GM18519 (cell line): Measurements from ENCODE around the gene YY2.
"Not testable (repeated sequence)": the region's sequence is repeated elsewhere in the genome, so short reads cannot be mapped to it uniquely, and the experiment has no call there.

Experiments
- ATAC-seq: cut with Tn5 transposase; IDR thresholded peaks from one replicate; pipeline ENCODE4 v1.9.1; 2021; ENCODE audit warnings: mild to moderate bottlenecking, moderate library complexity; ENCODE audit not compliant: unreplicated experiment, low FRiP score

Gene YY2

DNA sequence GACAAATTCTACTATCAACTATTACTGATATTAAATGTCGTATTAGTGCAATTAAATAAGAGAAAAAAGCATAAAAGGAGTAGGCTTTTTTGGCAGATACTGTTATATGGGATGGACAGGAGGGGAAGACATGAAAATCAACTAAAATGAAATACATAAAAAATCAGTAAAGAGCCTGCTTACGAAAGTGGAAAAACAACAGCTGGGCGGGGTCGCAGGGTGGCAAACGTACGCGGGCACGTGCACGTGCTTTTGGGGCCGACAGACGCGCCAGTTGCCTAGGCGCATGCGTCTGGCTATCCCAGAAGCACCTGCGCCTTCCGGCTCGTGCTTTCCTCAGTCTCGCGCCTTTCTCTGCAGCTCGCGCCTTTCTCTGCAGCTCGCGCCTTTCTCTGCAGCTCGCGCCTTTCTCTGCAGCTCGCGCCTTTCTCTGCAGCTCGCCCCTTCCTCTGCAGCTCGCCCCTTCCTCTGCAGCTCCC, at the start of gene YY2:
Gene YY2 (plus strand): TSS at position 51 of the 479 bp plus-strand sequence. CDS start 498 bp downstream, outside the sequence.
- ATAC-seq, result no peak

DNA sequence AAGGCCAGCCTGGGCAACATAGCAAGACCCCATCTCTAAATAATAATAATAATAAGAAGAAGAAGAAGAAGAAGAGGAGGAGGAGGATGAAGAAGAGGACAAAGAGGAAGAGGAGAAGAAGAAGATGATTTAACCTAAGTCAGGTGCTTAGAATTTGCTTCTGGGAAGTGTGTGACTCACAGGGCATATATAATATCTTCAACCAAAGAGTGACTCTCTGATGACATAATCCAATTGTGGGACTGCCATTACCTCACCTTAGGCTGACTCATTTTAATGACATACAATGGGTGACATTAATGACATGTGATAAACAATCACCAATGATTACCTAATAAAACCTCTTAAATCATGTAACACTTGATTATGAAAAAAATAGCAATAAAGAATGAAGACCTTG, 49.1 kb upstream of the YY2 start:
- no peak for ATAC-seq

DNA sequence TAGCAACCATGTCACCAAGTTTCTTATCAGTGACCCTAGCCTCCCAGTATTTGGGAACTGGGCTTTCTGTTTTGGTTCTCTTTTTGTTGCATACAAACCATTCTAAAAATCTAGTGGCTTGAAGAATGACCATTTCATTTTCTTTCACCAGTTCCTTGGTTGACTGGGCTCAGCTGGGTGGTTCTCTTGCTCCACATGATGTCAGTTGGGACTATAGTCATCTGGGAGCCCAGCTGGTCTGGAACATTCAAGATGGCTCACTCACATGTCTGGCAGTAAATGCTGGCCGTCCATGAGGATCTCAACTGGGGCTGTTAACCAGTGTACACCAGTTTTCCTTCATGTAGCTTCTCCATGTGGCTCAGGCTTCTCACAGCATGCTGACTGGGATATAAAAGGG, 44.0 kb upstream of the YY2 start:
- ATAC-seq, result no peak

DNA sequence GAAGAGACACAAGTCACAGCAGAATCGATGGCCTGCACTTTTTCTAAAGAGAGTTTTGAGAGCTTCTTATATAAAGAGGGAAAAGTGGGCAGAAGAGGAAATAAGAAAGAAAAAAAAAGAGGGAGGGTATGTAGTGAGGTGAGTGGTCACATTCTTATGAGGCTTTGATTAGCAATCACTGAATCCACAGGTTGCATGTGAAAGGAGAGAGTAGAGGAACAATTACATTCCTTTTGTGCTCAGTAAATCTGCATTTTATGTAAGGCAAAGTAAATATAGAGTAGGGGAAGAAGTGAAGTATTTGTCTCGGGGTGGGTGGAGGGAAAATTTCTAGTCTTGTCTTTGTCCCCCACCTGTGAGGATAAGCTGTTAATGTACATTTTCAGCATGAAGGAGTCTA, 43.2 kb upstream of the YY2 start:
- ATAC-seq, result no peak

DNA sequence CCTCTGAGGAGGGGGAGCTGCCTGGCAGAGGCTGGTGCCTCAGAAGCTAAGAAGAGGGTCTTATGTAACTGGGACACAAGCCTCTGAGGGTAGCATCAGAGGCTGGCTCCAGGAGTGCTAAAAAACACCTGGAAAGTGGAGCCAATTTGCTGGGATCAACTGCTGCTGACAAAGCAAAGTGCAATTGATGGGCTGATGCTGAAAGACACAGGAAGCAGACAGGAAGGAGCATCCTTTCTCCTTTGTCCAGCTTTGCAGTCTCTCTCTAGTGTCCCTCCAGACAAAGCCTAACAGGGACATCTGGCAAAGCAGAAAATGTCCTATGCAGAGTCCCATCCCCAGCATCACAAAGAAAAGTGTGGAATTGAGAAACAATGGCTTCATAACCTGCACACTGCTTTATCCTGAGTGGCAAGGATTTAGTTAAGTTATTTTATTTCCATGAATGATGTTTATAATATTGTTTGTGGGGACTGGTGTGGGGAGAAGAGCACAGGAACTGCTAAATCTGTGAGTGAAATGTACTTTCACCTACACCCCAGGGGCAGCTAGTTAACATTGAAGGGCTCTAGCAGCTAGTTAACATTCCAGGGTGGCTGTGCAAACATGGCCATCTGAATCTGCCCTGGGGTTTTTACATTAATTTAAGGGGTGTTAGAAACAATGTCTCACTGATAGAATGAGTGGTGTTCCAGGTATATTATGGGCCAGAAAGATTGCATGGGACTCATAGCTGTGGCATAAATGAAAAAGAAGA, 42.0 kb upstream of the YY2 start:
- no peak for ATAC-seq

DNA sequence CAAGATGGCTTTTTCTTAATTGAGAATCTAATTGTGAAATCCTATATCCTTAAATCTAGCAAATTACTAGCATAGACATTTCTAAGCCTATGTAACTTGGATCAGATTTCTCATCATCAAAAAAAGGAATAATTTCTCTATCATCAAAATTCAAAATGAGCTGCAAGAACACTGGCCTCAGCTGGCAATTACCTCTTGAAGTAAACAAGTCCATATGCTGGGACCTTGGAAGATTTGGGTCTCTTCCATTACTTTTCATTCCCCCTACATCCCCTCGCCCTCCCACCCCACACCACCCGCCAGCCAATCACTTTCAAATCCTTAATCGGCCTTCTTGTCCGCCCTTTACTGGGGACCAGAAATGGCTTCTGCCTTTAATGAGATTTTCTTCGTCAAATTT, 39.7 kb upstream of the YY2 start:
- ATAC-seq, result no peak

DNA sequence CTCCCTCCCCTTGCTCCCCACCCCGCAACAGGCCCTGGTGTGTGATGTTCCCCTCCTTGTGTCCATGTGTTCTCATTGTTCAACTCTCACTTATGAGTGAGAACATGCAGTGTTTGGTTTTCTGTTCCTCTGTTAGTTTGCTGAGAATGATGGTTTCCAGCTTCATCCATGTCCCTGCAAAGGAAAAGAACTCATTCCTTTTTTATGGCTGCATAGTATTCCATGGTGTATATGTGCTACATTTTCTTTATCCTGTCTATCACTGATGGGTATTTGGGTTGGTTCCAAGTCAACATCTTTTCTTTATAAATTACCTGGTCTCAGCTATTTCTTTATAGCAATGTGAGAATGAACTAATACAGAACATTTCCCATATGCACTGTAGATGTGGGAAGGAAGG, 35.6 kb upstream of the YY2 start:
- not testable (repeated sequence) for ATAC-seq

DNA sequence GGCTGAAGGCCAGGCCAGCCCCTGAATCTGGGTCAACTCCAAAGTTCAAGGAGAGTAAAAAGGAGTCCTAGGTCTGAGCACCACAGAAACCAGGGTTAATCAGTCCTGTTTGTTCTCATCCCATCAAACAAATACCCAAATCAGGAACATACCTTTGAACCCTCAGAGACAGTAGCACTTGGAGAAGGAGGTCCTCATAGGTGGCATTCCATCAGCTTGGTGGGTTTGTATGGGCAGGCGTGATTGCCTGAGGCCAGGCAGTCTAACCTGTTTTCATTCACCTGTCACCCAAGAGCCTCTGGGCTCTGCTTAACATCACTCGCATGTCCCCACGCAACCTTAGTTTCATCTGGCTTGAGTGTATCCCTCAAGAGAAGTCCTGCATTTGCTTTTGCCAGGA, 33.9 kb upstream of the YY2 start:
- ATAC-seq, result no peak

DNA sequence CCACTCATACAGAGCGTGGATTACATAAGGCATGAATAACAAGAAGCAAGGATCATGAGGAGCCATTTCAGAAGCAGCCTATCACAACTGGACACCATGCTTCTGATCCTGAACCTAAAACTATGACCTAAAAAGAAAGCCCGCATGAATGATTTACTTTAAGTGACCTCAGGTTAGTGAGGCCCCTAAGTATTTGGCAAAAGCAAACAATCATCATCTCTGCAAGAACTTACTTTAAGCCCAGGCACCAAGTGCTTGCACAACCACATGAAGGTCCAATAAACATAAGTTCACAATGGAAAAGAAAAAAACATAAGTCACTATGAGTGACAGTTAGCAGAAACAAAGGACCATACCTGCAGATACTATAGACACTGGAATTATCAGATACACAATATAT, 24.3 kb upstream of the YY2 start:
- no peak for ATAC-seq

DNA sequence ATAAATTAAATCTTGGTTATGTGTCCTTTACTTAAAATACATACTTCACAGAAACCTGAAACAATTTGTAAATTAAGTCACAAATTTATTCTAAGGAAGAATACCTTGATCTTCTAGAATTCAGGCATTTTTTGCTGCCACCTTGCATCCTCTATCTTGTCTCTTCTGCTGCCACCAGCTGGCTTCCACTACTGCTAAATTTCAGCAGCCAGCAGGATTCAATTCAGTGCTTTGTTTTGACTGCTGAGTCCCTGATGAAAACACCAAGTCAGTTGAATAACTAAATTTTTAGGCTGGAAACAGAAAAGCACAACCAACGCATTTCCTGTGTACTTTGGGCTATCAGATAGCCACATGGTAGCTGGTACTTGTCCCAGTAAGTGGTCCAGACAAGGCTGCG, 18.7 kb upstream of the YY2 start:
- ATAC-seq, result no peak

DNA sequence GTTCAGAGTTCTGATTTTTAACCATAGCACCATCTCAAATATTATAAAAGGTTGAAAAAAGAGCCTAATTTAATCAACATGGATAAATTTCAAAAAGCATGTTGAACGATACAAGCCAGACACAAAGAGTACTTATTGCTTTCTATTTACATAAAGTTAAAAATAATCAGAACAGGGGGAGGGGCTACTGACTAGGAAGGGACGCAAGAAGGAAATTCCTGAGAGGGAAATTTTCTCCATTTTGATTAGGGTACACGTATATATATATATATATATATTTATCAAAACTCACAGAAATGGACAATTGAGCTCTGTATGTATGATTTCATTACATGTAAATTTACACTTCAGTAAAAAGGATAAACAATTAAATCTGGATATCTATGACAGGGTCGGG, 16.9 kb upstream of the YY2 start:
- ATAC-seq, result peak; percentile 7

DNA sequence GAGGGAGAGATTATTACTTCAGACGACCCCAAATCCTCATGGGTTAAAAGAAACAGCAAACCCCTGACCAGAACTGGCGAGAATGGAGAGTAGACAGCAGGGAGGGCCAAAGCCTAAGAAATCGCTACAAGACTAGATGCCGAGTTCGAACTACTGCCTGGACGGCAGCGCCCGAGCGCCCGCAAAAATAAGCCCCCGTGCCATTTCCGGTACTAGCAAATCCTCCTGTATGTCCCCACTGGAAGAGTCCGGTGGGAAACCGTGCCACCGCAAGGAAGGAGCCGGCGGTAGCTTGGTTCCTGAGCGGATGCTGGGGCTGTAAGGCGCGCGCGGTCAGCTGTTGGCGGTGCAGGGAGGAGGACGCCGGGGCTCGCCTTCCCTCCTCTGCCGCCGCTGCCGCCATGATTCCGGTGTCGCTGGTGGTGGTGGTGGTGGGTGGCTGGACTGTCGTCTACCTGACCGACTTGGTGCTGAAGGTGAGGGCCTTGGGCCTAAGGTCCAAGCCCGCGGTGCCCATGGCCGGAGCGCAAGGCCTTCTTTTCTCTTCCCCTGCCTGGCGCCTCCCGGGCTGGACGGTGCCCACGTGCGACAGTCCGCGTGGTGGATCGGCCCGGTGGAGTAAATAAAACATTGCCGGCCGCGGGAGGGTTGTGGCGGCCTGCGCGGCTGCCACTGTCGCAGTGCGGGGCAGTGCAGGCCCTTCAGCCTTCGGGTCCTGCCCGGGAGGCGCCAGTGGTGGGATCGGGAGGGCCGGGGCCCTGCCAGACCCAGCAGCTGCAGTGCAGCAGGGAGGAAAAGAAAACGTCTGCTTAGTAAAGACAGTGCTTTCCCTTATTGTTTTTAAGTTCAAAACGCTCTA, 16.2 kb upstream of the YY2 start, which contains the start of gene MBTPS2:
Gene MBTPS2 (plus strand): TSS at position 284 of the 859 bp plus-strand sequence. CDS start 118 bp downstream, at position 402.
- peak; percentile 63 for ATAC-seq

DNA sequence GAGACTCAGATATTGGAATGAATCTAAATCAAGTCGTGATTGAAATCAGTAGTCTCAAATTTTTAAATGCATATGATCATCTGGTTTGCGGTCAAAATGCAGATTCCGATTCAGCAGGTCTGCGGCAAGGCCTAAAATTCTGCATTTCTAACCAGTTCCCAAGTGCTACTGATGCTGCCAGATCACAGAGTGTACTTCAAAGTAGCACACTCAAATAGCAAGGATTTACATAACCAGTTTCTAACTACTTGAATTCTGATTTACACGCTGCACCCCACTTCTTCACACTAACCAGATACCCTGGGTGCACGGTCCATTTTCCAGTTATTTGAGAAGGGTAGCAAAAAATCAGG, 15.6 kb upstream of the YY2 start:
- ATAC-seq, result no peak

DNA sequence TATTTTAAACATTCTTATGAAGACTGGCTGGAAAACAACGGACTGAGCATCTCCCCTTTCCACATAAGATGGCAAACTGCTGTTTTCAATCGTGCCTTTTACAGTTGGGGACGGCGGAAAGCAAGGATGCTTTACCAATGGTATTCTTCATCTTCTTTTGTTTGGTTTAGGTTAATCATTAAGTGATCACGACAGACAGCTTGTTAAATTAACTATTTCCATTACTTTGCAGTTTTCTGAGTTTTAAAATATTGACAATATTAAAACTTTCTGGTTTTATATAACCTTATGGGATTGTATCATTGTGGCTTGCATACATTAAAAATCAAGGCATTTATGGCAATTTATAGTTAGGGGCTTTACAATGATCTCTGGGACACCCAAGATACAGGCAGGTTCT, 12.6 kb upstream of the YY2 start:
- ATAC-seq, result no peak

DNA sequence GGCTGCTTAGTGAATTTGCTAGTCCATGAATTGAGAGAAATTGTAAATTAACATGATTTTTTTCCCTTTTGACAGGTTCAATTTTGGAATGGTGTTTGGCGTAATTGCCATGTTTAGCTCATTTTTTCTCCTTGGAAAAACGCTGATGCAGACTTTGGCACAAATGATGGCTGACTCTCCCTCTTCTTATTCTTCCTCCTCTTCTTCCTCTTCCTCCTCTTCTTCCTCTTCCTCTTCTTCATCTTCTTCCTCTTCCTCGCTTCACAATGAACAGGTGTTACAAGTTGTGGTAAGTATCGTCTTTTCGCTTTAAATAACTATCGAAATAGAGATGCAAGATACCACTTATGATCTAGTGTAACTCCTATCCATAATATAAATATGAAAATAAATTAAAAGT, 10.7 kb upstream of the YY2 start:
- no peak for ATAC-seq

DNA sequence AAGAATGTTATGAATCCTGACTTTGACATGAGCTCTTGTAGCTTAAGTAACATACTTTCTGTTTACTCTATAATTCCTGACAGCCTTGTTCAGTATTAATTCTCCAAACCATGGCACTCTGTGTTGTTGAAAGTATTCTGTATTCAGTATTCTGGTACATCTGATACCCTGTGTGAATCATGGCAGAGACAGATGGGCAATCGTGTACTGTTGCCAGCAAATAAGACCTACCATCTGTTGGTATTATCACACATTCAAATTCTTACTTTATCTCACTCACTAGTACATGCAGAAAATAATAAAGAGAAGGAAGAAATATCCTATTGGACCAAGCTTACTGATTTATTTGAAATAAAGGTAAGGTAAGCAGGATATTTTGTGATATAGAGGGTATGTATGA, 8.4 kb upstream of the YY2 start:
- no peak for ATAC-seq

DNA sequence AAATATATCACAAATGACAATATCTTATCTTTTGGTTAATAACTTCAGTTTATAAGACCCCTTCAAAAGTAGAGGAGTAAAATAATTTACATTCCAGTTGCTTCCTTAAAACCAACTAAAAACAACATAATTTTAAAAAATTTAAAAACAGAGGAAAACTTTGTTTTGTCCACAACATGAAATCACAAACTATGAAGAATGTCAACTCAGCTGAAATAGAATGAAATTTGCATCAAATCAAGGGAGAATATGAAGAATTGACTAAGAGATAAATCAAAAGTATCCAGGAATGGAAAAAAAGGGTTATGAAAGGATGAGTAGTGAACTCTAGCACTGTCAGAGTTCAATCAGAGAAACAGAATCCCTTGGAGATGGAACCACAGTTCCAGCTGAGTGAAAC, 2.2 kb upstream of the YY2 start:
- no peak for ATAC-seq

DNA sequence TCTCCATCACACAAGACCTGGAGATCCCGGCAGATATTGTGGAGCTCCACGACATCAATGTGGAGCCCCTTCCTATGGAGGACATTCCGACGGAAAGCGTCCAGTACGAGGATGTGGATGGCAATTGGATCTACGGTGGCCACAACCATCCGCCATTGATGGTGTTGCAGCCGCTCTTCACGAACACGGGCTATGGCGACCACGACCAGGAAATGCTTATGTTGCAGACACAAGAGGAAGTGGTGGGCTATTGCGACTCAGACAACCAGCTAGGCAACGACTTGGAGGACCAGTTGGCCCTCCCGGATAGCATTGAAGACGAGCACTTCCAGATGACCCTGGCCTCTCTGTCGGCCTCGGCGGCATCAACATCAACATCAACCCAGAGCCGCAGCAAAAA, 717 bp downstream of the YY2 start:
- ATAC-seq, result no peak

DNA sequence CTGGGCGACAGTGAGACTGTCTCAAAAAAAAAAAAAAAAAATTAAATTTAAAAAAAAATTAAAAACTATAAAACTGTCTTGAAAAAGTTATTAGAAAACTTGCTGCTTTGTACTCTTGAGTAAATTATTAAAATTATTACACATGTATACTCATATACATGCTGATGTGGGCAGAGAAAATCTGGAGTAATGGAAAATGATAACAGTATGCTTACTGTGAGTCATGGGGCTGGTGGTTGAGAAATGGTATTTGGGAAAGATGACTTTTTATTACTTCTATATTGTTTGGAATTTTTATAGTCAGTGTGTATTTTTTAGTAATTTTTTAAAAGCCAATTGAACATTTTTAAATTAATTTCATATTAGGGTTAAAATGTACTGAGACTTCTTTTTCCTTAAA, 7.5 kb downstream of the YY2 start:
- no peak for ATAC-seq

DNA sequence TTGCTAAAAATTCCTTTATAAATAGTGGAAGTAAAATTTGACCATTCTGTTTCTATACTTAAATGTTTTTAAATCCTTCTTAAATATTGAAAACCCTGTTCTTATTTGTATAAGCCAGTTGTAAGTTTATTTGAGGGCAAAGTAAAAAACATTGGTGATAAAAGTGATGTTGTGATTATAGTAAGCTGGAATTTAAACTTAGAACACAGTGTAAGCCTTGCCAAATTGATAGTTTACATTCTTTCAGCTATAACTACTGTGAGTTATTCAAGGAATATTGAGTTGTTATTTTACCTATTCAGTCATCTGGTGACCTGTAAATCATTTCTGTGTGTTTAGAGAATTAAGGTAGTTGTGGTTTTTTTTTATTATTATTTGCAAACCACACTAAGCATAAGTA, 9.6 kb downstream of the YY2 start:
- no peak for ATAC-seq

DNA sequence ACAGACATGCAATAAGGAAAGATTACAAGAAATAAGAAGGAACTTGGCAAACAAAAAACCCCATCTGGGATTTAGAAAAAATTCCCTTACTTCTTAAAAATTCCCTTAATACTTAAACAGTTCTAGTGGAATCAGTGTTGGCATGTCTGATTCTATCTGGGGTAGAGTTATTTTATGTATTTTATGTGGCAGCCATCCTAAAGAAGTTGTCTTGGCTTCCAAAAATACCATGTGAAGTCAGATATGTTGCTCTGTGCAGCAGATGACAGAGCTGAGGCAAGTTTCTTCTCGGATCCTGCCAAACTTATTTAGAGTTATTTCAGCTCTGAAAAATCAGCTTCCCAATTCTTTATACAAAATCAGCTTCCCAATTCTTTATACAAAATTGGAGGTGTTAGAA, 14.7 kb downstream of the YY2 start:
- no peak for ATAC-seq
